Epithelial cell of proximal tubule (primary cell): ENCODE data around the gene ALKBH5. TPM values are rescaled to one million over a fixed set of nuclear protein-coding genes. Genes with fewer than 3 reads are reported as not detected.

Experiments used
- DNase-seq: peaks from one replicate; pipeline ENCODE4 v3.0.0-alpha.2; 2011; ENCODE audit warnings: low read depth
- H3K4me3 ChIP-seq: 2 replicates; pipeline ENCODE4 v1.5.1; 2011; ENCODE audit warnings: low read depth, mild to moderate bottlenecking, low read length
- total RNA-seq: library from RNA; depleted of rRNA; stranded (reverse); fragments of >200 nt; gene quantifications from 2 replicates; pipeline ENCODE4 v1.2.3, GENCODE V29; 2015
- TF ChIP-seq, protein P1 (sequence below): conservative IDR thresholded peaks from 2 replicates; pipeline ENCODE4 v1.5.1; 2012; ENCODE audit warnings: low read depth, mild to moderate bottlenecking, low read length

Gene ALKBH5
- total RNA-seq, 1 donor from 2014 or later, result 81.2 TPM

DNA sequence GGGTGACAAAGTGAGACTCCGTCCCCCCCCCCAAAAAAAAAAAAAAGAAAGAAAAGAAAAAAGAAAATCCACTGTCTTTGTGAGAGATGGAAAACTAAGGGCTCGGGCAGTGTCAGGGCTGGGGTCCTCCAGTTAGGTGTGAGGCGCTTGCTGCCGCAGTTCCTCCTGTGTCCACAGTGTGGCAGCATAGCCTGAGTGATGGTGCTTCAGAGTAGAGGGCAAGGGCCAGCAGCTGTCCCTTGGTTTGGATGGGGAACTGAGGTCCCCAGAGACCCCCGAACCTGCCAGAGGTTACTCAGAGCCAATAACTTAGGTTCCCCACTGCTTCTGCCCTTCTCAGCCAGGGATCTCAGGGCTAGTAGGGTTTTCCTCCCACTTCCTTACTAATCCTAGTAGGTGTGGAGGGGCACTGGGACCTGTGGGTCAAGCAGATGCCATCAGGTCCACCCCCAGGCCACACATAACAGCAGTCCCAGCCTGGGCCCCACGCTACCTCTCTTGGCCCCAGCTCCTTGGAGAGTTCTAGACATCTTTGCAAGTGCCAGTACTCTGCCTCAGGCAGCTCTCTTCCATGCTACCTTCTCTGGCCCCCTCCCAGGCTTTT lies 33.9 kb downstream of the ALKBH5 start:
- no peak for DNase-seq
- TF ChIP-seq, protein P1, sequence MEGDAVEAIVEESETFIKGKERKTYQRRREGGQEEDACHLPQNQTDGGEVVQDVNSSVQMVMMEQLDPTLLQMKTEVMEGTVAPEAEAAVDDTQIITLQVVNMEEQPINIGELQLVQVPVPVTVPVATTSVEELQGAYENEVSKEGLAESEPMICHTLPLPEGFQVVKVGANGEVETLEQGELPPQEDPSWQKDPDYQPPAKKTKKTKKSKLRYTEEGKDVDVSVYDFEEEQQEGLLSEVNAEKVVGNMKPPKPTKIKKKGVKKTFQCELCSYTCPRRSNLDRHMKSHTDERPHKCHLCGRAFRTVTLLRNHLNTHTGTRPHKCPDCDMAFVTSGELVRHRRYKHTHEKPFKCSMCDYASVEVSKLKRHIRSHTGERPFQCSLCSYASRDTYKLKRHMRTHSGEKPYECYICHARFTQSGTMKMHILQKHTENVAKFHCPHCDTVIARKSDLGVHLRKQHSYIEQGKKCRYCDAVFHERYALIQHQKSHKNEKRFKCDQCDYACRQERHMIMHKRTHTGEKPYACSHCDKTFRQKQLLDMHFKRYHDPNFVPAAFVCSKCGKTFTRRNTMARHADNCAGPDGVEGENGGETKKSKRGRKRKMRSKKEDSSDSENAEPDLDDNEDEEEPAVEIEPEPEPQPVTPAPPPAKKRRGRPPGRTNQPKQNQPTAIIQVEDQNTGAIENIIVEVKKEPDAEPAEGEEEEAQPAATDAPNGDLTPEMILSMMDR, result peak; percentile 96
- no peak overlapping the region for H3K4me3 ChIP-seq

DNA sequence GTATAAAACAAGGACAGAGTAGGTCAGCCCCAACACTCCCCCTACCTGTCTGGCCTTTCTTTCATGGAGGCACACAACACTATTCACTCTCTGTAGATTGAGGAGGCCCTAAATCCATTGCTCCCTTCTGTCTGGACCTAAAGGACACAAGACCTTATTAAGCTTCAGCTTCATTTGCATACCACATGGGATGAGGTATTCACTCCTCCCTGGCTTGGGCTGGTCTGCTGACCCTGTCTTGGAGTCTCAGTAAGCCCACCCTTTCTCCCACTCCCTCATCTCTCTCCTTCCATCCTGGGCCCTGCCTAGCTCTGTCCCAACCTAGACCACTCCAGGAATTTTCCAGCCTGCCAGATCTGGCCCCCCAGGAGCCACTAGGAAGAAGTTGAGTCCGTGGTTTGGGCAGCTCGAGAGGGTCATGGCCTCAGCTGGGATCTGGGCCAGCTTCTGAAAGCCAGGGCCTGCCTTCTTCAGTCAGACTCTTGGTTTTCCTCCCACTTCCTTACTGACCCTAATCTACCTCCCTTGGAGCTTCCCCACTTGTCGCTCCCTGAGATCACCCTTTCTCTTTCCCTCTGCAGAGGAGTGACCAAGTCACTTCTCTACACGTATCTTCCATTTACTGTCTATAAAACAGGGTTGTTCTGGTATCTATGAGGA lies 35.3 kb downstream of the ALKBH5 start:
- no peak overlapping the region for H3K4me3 ChIP-seq
- TF ChIP-seq, protein P1, result no peak
- DNase-seq, result no peak

DNA sequence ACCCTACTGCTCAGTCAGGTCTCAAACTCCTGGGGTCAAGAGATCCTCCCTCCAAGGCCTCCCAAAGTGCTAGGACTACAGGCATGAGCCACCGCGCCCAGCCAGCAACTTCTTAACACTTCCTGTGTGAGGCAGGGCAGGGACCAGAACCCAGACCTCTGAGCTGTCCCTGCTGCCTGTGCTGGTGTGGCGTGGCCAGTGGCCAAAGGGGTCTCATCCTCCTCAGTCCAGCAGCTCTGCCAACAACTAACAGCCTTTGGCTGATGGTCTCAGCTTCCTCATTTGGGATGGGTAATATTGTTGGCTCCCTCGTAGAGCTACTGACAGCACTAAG lies 40.4 kb downstream of the ALKBH5 start:
- TF ChIP-seq, protein P1, result no peak
- DNase-seq, result no peak
- H3K4me3 ChIP-seq, result no peak overlapping the region

DNA sequence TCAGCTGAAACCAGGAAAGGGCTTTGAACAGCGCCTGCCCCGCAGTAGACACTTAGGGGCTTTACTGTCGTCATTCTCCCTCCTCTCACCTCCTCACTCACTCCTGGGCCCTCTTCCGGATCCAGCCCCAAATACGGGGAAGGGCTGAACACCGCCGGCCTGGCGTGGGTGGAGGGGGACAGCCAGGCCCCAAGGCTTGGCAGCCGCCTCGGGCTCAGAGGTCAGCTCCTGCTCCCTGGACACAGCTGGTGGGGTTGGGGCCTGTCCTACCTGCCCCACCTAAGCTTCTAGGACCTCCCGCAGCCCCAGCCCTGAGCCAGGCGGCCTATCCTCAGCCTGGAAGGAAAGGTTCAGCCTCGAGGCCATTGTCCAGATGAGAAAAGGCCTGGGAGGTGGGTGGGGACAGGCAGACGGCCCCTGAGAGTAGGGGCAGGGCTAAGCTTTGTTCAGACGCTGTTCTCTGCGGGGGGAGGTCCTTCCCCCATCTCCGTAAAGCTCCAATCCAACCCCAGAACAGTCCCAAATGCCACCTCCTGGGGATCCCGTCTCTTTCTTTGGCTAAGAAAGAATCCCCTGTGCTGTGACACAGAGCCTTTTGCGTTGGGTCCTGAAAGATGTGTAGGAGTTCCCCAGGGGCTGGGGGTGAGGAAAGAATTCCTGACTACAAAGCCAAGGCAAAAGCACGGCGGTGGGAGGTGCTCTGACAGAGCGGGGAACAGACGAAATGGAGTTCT lies 40.9 kb downstream of the ALKBH5 start:
- TF ChIP-seq, protein P1, result no peak
- peak overlapping the region; percentile 50 for H3K4me3 ChIP-seq

DNA sequence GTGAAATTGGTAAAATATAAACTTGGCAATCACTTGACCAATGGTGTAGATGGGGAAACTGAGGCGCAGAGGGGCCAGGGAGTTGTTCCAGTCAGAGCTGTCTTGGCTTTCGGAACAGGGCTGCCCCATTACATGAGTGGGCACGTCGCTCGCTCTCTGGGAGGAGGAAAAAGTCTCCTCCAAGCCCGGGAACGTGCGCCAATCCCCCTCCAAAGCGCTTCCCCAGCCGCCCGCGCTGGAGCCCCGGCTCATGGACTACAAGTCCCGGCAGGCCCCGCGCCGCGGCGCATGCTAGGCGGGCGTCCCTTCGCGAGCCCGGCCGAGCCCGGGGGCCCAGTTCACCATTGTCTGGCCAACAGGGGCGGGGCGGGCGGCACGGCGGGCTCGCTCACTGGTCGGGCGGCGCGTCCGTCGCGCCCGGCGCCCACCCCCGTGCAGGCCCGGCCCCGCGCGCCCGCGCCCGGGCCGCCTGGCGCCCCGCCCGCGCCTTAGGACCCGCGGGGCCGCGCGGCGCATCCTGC lies 41.6 kb downstream of the ALKBH5 start, which contains the start of gene LLGL1:
Gene LLGL1 (plus strand): TSS at position 515 of the 521 bp plus-strand sequence. CDS start 48 bp downstream, outside the sequence.
- DNase-seq, result no peak
- TF ChIP-seq, protein P1, result no peak
- H3K4me3 ChIP-seq, result peak within 1 kb of the TSS; percentile 74

More for the DNA sequence above, 40.9 kb downstream of the ALKBH5 start:
- no peak for DNase-seq

DNA sequence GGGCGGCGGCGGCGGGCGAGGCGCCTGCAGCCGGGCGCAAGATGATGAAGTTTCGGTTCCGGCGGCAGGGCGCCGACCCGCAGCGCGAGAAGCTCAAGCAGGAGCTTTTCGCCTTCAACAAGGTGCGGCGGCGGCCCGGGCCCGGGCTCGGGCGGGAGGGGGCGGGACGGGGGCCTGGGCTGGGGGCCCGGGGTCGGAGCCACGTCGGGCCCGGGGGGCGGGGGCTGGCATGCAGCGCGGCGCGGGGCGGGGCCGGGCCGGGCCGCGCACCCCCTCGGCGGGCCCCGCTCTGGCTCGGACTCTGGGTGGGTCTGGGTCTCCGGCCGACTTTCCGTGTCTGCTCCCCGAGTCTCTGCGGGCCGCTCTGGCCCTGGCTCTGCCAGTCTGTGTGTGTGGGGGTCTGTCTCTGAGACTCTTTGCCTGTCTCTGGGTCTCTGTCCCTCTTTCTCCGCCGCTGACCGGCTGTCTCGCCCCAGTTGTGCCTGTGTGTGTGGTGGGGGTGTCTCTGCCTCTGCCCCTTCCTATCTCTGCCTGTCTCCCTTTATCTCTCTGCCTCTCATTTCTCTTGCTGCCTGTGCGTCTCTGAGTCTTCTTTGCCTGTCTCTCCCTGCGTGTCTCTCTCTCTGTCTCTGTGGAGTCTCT lies 42.1 kb downstream of the ALKBH5 start:
- DNase-seq, result no peak
- TF ChIP-seq, protein P1, result no peak
- H3K4me3 ChIP-seq, result peak overlapping the region; percentile 74
